ENCODE data around the gene SLC22A31. TPM values are rescaled to one million over a fixed set of nuclear protein-coding genes. Genes with fewer than 3 reads are reported as not detected.
"Not testable (repeated sequence)": the region's sequence is repeated elsewhere in the genome, so short reads cannot be mapped to it uniquely, and the experiment has no call there.

The SLC22A31 gene
- total and polyA plus RNA-seq, 9 donors, result 0.94 to 7.8 (median 2.7) TPM; not detected in 2

DNA sequence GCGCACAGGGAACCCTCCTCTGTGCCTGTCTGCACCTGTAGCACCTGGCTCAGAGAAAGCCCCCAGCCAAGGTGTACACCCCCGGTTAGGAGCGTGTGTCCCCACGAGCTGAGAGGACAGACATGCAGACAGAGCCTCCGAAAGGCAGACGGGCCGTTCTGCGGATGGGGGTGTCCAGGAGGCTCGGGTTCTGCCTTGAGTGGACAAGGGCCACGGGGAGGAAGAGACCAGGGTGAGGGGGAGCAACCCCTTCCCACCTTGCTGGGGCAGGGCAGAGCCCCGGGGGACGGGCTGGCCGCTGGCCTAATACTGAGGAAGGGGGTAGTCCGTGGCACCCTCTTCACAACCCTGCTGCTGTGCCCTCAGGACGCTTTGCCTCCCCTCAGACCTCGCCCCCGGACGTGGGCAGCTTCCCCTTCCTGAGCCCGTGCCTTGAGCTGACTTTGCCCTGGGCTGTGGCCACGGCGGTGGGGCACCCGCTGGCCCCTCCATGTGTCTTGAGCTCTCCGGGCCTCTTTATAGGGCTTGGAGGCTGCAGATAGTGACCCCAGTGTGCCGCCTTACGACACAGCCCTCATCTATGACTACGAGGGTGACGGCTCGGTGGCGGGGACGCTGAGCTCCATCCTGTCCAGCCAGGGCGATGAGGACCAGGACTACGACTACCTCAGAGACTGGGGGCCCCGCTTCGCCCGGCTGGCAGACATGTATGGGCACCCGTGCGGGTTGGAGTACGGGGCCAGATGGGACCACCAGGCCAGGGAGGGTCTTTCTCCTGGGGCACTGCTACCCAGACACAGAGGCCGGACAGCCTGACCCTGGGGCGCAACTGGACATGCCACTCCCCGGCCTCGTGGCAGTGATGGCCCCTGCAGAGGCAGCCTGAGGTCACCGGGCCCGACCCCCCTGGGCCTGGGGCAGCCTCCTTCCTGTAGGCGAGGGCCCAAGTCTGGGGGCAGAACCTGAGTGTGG lies 5.7 kb downstream of the SLC22A31 start:
- TF ChIP-seq, protein P1, sequence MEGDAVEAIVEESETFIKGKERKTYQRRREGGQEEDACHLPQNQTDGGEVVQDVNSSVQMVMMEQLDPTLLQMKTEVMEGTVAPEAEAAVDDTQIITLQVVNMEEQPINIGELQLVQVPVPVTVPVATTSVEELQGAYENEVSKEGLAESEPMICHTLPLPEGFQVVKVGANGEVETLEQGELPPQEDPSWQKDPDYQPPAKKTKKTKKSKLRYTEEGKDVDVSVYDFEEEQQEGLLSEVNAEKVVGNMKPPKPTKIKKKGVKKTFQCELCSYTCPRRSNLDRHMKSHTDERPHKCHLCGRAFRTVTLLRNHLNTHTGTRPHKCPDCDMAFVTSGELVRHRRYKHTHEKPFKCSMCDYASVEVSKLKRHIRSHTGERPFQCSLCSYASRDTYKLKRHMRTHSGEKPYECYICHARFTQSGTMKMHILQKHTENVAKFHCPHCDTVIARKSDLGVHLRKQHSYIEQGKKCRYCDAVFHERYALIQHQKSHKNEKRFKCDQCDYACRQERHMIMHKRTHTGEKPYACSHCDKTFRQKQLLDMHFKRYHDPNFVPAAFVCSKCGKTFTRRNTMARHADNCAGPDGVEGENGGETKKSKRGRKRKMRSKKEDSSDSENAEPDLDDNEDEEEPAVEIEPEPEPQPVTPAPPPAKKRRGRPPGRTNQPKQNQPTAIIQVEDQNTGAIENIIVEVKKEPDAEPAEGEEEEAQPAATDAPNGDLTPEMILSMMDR (IDR thresholded peaks at IDR 0.05), result no peak
- TF ChIP-seq EP300 (IDR thresholded peaks at IDR 0.05) (no peak), POLR2A (IDR thresholded peaks at IDR 0.05) (no peak)
- peak in 3 of 5 donors; percentile 21 to 39 (median 36) for DNase-seq
- intact Hi-C loops (cut with DNase I), result no loop called here
- Histone ChIP-seq H3K27me3 (no peaks in the 10 kb centered on the region), H3K36me3 (no peaks in the 10 kb centered on the region), H3K27ac (no peak overlapping the region), H3K4me1 (ENCODE audit: insufficient read depth) (peaks cover 6% of the 10 kb centered on the region), H3K4me3 (no peak overlapping the region), H3K9me3 (no peaks in the 10 kb centered on the region)
- 84 to 88% (median 86%) methylated on average over 40 to 45 of the region's 45 CpGs for whole genome bisulfite sequencing, 3 donors

DNA sequence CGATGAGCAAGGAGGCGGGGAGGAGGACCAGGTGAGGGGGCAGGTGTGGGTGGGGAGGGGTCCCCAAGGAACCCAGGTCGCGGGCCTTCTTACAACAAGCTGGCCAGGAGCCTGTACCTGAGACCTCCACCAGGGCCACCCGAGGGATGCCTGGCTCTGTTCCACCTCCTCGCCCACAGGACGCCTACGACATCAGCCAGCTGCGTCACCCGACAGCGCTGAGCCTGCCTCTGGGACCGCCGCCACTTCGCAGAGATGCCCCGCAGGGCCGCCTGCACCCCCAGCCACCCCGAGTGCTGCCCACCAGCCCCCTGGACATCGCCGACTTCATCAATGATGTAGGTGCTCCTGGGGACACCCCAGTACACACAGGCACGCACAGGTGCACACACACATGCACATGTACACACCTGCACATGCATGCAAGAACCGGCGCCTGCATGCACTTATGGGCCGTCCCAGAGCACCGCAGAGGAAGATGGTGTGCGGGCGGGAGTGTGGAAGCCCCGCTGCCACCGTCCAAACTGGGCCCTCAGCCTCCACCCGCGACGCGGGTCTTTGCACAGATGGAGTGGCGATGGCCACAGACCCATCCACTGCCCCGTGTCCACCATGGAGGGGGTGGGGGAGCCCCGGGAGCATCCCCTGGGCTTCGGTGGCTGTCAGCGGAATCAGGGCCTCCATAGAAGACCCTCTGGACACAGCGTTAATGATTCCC lies 6.6 kb downstream of the SLC22A31 start:
- Histone ChIP-seq H3K4me3 (no peak overlapping the region), H3K27ac (no peak overlapping the region), H3K4me1 (ENCODE audit: insufficient read depth) (peaks cover 6% of the 10 kb centered on the region), H3K27me3 (no peaks in the 10 kb centered on the region), H3K36me3 (no peaks in the 10 kb centered on the region), H3K9me3 (no peaks in the 10 kb centered on the region)
- intact Hi-C loops (cut with DNase I), result no loop called here
- 62 to 74% (median 67%) methylated on average over 36 to 38 of the region's 38 CpGs for WGBS, 3 donors
- peak in 4 of 5 donors; percentile 41 to 75 (median 68) for DNase-seq
- TF ChIP-seq POLR2A (IDR thresholded peaks at IDR 0.05) (no peak), EP300 (IDR thresholded peaks at IDR 0.05) (no peak)
- TF ChIP-seq, protein P1 (IDR thresholded peaks at IDR 0.05), result no peak

DNA sequence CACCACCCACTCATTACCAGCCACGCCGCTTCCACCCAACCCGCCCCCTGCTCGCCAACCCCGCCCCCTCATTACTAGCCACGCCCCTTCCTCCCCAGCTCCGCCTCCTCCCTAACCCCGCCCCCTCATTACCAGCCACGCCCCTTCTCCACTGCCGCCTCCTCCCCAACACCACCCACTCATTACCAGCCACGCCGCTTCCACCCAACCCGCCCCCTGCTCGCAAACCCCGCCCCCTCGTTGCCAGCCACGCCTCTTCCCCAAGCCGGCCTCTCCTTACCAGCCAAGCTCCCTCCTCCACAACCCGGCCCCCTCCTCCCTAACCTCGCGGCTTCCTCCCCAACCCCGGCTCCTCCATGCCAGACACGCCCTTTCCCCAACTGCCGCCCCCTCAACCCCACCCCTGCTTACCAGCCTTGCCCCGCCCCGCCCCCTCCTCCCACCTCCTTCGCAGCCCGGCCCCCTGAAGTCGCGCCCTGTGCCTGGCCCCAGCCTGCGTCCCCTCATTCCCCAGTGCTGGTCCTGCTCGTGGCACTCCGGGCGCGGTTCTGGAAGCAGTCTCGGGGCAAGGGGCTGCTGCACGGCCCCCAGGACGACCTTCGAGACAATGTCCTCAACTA lies 7.3 kb downstream of the SLC22A31 start:
- 5 to 9% (median 6%) methylated on average over 21 to 39 of the region's 39 CpGs for WGBS, 3 donors
- no peaks in the 10 kb centered on the region for H3K9me3 ChIP-seq
- H3K4me1 ChIP-seq (ENCODE audit: insufficient read depth), result peaks cover 6% of the 10 kb centered on the region
- H3K36me3 ChIP-seq, result no peaks in the 10 kb centered on the region
- TF ChIP-seq POLR2A (IDR thresholded peaks at IDR 0.05) (no peak), EP300 (IDR thresholded peaks at IDR 0.05) (no peak)
- TF ChIP-seq, protein P1 (IDR thresholded peaks at IDR 0.05), result no peak
- peak; percentile 75 to 86 (median 79) for DNase-seq
- intact Hi-C loops (cut with DNase I), result no loop called here
- H3K27ac ChIP-seq, result no peak overlapping the region
- no peaks in the 10 kb centered on the region for H3K27me3 ChIP-seq
- no peak overlapping the region for H3K4me3 ChIP-seq

DNA sequence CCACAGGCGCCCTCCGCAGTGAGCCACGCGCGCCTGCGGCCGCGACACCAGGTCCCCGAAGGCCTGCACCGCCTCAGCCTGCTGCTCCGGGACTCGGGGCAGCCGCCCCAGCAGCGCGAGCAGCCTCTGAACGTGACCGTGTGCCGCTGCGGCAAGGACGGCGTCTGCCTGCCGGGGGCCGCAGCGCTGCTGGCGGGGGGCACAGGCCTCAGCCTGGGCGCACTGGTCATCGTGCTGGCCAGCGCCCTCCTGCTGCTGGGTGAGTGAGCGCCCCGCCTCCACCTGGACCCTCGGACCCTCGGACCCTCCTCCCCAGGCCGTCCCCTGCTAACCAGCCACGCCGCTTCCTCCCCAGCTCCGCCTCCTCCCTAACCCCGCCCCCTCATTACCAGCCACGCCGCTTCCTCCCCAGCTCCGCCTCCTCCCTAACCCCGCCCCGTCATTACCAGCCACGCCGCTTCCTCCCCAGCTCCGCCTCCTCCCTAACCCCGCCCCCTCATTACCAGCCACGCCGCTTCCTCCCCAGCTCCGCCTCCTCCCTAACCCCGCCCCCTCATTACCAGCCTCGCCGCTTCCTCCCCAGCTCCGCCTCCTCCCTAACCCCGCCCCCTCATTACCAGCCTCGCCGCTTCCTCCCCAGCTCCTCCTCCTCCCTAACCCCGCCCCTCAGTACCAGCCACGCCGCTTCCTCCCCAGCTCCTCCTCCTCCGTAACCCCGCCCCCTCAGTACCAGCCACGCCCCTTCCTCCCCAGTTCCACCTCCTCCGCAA lies 8.0 kb downstream of the SLC22A31 start:
- H3K27me3 ChIP-seq; H3K27ac ChIP-seq; intact Hi-C loops (cut with DNase I); H3K36me3 ChIP-seq; H3K4me1 ChIP-seq (ENCODE audit: insufficient read depth); H3K9me3 ChIP-seq: not testable (repeated sequence)
- 2 to 5% (median 4%) methylated on average over 23 to 62 of the region's 63 CpGs for whole genome bisulfite sequencing, 3 donors
- peak; percentile 79 to 91 (median 87) for DNase-seq
- peak overlapping the region; percentile 38 for H3K4me3 ChIP-seq

Measured in ovary (tissue), 9 donors.